CD4-positive, alpha-beta T cell treated with Interleukin-17A for 4 hours (primary cell): ENCODE measurements around the gene CCDC12.
A peak's percentile ranks its signal among the peaks of the same experiment; 100 is the strongest.

ENCODE experiments used
- DNase-seq: peaks from one replicate; pipeline ENCODE4 v3.0.0-alpha.2; 2020; ENCODE audit warnings: mixed read lengths

CCDC12 gene

DNA sequence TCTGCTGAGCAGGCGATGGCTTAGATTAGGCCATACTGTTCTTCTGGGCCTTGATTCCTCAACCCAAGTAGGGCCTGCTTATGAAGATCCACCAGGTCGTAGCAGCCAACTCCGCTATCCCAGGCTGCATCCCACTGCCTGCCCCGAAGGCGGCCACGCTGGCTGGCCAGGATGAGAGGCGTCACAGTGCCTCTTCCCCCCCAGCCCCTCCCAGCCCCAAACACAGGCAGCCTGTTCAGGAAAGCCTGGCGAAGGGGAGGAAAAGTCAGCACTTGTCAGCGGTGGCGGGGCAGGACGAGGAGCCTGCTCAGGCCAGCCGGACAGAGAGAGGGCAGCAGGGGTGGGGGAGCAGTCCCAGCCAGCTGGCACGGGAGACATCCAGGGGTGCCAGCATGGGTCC, 87.8 kb downstream of the CCDC12 start:
- no peak for DNase-seq

DNA sequence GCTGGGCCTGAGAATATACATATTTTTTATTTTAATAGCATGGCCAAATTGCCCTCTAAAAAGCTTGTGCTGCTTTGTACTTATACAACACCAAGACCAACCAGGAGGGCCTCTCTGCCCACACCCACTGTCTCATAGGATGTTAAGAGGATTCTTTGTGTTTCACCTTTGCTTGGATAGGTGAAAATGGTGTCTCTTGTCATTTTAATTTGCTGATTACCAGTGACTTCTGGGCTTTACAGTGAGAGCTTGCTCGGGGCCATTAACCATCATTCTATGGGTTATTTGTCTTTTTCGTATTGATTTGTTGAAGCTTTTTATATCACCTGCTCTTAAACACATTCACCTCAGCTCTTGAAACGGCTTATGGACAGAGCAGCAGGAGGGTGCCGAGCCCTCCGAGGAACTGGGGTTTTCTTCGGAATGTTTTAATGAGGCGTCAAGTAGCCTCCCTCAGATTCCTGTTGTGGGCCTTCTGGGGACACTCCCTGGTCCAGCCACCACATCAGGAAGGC, 88.5 kb downstream of the CCDC12 start:
- DNase-seq, result no peak

DNA sequence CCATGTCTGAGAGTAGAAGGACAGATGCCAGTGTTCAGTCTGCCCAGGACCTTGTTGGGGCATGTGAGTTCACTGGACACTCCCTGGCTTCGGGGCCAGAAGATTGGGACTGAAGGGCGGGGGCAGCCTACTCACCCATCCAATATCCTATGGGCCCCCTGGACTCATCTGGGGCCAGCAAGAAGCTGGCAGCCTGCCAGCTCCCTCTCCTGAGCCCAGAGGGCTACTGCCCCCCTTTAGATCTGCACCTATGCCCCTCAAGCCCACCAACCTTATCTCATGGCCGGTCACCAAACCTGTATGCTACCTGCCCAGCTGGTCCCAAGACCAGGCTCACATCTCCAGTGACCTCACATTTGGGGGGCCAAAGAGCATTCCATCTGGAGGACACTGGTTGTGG, 90.9 kb downstream of the CCDC12 start:
- no peak for DNase-seq

DNA sequence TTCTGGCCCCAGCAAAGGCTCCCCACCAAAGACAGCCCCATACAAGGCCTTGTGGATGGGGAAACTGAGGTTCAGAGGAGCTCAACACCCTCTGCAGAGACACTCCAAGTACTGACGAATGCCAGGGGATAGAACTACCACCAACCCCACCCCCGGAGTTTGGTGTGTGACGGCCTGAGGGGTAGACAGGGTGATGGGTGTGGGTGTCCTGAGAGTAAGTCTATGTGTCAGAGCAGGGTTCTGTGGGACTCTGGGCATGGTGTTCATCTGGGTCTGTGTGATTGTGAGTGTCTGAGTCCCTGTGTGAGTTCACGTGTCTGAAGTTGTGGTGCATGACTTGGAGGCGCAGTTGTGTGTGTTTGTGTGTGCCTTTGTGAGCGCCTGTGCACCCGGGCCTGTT, 91.6 kb downstream of the CCDC12 start:
- no peak for DNase-seq

DNA sequence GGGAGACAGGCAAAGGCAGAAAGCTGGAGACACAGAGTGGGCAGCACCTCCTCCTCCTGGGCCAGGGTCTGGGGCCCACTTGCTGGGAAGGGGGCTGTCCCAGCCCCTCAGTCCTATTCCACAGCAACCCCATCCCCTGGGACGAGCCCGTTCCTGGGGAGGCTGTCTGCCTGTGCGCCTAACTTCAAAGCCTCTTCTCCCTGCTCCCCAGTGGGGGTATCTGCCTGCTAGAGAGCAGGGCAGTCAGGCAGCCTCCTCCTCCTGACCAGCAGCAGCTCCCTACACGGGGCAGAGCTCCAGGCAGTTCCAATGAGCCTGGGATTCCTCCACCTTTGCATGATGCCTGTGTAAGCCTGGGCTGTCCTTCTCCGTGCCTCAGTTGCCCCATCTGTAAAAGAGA, 92.1 kb downstream of the CCDC12 start:
- no peak for DNase-seq

DNA sequence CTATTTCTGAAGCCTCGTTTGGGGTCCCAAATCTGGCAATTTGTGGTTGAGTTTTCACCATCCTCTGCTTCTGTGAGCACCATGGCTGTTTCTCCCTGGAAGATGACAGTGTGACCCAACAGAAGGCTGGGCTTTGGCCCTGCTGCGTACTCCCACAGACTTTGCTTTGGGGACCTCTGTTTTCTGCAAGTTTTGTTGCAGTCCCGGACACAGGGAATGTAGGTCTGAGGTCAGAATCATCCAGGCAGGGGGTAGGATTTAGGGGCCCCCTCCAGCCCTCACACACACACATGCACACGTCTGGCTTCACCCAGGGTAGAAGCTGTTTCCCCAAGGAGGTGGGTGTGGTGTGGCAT, 92.7 kb downstream of the CCDC12 start:
- DNase-seq, result no peak

DNA sequence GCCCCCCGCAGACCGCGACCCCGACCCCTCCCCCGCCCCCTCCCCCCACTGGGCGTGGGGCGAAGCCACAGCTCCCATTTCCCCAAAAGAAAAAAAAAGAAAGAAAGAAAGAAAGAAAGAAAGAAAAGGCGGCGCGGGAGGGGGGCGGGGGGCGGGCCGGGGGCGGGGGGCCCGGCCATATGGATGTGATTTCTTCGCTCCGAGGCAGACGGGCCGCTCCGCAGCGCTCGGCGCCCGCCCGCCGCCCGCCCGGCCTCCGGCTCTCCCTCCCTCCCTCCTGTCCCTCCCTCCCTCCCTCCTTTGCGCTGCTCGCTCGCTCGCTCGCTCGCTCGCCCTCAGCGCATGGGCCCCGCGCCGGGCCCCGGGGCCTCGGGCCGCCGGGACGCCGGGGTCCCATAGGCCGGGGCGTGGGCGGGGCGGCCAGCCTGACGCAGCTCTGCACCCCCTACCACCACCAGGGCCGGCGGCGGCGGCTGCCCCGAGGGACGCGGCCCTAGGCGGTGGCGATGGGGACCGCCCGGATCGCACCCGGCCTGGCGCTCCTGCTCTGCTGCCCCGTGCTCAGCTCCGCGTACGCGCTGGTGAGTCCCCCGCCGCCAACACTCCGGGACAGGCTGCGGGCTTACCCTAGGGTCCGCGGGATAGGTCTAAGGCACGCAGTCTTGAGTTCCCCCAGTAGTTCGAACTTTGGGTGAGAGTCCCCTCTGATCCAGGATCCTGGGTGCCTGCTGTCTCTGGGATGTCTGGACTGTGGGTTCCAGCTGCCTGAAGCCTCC, 93.3 kb downstream of the CCDC12 start:
- DNase-seq, result peak; percentile 32

DNA sequence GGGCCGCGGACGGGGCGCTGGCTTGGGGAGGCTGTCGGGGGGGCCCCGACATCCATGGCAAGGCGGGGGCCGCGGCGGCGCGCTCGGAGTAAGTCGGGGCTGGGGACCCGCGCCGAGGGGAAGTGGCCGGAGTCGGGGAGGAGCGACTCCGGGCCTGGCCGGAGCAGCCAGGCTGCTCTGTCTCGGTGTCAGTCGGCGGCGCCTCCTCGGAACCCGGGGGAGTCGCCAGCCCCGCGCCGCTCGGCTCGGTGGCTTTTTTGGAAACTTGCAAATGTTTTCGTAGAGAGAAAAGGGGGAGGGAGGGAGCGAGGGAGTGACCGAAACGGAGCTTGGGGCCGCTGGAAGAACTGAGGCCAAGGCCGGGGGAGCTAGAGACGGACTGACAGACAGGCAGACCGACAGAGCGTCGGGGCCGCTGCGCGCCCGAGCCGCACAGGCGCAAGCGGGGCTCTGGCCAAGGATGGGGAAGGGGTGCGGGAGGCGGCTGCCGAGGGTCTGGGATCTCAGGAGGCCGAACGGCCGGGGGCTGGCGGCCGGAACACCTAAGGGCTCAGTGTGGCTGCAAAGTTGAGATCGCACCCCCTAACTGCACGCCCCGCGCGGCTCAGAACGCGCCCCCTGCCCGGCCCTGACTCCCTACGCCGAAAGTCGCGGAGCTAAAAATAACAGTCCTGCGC, 94.0 kb downstream of the CCDC12 start:
- DNase-seq, result no peak

DNA sequence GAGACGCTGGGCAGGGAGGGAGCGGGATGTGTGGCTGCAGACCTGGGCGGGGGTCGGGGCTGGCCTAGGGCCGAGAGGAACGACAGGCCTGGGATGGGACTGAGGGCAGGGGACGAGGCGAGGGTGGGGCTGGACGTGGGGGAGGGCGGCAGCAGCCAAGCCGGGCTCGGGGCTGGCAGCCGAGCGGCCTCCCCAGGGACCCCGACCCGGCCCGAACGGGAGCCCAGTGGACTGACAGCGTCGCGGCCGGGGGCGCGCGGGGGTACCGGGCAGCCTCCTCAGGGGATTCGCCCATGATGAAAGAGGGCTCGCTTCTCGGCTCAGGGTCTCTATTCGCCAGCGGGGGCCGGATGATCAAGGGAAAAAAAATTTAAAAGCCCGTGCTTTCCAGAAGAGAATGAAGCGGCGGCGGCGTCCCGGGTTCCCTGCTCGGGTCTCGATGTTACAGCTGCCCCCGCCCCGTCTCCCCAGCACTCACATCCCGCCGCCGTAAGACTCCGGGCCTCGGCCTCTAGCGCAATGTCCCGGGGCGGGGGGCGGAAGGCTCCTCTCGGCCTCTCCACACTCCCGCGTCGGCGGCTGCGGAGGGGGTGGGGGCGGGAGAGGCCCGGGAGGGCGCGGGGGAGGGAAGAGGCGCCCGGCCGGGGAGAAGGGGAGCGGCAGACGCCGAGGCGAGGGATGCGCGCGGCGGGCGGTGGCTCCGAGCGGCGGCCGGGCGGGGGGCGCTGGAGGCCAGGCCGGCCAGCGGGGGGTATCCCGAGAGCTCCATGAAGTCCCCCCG, 94.8 kb downstream of the CCDC12 start:
- DNase-seq, result peak; percentile 38

DNA sequence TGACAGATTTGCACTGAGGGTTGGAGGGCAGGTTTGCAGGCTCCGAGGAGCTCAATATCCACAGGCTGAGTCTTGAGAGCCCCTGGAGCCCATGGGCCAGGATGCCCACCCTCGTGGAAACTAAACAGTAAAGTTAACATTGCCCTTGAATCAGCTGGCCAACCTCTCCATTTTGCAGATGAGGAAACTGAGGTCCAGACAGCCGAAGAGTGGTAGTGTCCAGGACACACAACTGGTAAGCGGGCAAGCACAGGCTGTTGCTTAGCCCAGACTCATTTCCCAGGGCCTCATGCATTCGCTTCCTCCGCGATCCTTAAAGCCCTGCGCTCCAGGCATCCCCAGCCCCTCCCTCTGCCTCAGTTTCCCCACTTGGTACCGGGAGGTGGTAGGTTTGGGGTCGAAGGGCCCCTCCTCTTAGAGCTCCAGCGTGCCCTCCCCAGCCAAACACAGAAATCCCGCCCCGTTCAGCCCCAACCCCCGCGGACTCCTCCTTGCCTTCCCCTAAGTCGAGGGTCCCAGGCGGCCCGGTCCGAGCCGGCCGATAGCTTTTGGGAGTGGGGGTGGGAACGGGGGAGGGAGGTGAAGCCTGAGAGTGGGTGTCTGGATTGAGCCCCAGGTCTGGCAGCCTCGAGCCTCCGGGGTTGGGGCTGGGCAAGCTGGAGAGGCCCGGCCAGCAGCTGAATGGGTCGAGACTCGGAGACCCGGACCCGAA, 95.5 kb downstream of the CCDC12 start:
- DNase-seq, result no peak

DNA sequence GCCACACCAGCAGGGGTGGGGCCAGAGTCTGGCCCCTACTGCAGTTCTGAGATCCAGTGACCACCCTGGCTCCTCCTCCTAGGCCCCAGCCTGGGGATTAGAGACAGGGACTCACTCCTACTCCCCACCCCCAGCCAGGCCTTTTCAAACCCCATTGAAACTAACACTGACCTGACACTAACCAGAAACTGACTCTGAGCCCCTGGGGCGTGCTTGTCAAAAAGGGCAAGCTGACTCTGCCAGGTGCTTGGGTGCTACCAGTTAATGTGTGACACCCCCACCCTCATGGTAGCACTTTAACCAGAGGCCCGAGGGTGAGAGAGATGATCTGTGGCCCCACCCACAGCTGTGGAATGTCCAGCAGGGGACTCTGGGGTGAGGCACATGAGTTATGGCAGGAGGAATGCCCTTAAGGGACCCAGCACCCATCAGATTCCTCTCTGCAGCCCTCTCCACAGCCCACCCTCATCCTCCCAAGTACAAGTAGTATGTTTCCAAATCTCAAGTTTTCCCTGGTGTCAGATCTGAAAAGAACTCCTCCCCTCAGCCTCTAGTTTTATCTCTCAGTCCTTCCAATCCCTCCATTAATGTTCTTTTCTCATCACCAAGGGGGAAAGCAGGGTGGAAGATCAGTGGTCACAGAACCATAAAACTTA, 97.6 kb downstream of the CCDC12 start:
- DNase-seq, result no peak

DNA sequence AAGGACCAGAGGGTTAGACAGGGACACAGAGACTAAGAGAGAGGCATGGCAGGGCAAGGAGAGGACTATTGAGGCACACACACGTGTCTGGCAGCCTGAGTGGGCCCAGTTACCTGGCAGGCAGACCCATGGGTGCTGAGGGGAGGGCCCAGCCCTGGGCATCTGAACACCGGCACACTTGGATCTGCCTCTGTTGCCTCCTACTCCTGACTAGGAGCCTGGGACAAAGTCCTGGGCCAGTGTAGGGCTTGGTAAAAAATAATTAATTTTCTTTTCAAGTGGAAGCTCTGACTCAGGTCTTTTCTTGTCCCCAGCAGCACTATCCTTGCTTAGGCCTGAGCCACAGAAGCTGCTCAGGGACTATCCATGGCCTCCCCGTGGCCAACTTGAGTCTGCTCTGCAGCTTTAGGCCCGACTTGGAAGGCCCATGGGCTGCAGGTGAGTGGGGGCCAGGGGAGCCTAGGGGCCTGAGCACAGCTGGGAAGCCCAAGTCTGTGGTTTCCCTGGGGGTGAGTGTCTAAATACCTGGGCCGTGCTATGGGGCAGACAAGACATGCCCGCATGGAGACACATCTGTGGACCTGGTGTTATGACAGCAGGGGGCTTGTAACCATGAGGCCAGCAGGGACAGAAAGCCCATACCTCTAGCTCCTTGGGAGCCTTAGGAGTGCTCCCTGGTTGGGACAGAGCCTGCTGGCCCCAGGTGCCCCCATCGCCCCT, 99.0 kb downstream of the CCDC12 start, which contains the start of gene PTH1R:
Gene PTH1R (plus strand): TSS at position 316 of the 720 bp plus-strand sequence. CDS start 5,839 bp downstream, outside the sequence.
- DNase-seq, result no peak

DNA sequence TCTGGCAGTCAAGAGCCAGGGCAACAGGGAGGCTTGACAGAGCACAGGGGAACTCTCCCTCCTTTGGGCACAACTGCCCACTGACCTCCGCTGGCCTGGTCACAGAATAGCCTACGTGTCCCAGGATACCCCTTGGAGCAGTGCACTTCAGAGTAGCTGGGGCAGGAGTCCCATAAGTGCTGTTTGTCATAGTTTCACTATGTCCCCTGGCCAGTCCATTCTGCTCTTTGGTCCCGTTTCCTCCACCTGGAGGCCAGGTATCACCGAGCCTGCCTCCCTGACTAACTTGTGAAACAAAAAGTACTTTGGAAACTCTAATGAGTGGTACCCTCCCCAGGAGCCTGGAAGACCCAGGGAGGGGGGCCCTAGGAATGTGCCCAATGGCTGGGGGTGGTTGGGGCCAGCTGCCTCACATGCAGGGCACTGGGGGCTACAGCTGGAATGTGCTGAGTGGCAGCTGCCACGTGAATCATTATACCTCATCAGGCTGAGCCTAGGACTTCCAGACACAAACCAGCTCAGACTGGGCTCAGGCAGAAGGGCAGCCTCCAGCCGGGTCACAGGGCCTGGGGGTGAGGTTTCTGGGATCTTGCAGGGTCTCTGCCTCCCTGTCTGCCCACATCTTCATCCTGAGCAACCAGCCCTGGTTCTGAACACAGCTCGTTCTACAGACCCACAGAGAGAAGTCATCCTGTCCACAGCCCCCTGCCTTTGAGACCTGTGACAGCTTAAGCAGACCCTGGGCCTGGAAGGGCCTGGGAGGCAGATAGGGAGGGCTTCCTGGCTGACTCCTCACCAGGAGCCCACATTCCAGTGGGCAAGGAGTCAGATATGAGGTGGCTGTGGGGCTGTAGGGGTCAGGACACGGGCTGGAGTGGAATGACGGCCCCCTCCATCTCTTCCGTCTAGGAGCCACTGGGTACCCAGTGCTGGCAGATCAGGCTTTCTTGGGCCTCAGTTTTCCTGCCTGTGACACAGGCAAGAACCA, 99.9 kb downstream of the CCDC12 start:
- no peak for DNase-seq

DNA sequence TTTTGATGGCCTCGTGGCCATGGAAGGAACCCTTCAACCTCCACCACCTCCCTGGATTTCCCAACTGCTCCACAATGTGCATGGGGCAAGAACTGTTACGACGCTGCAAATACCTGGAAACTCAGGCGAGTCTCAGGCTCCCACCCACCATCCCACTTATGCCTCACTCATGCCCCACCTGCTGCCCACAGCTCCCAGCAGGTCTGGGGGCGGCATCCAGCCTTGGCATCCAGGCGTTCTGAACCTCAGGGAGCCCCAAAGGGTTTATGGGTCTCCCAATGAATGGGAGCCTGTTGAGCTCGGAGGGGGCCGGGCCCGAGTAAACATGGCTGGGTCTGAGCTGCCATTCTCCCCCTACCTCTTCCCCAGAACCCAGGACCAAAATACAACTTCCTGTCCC, 101.0 kb downstream of the CCDC12 start:
- DNase-seq, result no peak

DNA sequence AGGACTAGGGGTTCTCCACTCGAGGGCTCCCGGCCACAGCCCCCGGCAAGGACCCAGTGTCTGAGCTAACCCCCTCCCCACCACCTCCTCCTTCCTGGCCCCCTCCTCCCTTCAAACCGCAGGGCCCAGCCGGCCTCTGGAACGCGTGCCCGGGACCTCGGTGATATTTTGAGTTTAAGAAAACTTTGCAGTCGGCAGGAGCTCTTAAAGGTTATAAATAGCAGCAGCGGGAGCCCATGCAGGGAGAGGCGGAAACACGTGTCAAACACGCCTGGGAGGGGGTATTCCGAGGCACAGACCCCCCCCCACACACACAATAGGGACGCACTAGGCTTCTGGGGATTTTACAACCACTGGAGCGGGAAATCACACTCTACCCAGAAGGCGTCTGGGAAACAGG, 102.1 kb downstream of the CCDC12 start:
- DNase-seq, result no peak

DNA sequence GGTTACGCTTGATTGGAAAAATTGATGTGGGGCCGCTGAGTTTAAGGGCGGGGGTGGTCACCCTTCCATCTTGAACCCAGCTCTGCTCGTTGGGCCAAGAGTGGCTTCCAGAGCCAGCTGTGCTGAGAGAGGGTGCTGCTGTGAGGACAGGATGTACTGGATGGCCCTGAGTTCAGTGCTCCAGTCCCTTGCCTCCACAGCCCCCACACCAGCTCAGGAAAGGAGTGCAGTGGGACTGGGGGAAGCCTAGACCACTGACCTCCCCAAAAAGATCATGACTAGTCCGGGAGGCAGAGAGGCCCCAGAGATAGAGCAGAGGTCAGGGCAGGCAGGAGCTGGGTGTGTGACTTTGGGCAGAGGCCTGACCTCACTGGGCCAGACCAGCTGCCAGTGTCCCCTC, 103.0 kb downstream of the CCDC12 start:
- no peak for DNase-seq
